ENCODE data around the gene ABCB9. TPM values are rescaled to one million over a fixed set of nuclear protein-coding genes. Genes with fewer than 3 reads are reported as not detected.

The ABCB9 gene
- total RNA-seq, 1 experiment from 2014 or later, result 32.7 TPM

GRCh38 chr12:122977655-122978392 is 11.6 kb upstream of the ABCB9 start:
- intact Hi-C loops (cut with micrococcal nuclease; ENCODE audit: unreplicated experiment), result no loop called here
- Histone ChIP-seq H3K27me3 (ENCODE audit: control insufficient read depth, insufficient read depth, low read length) (no peaks in the 10 kb centered on the region), H3K4me3 (ENCODE audit: low read depth in 2 of 2, low read length in 2 of 2) (no peak overlapping the region), H3K9me3 (ENCODE audit: control insufficient read depth, insufficient read depth, low read depth, low read length) (no peaks in the 10 kb centered on the region), H3K27ac (ENCODE audit: low read length) (peak overlapping the region; percentile 23; the same call in 1 of the 2 replicates), H3K36me3 (ENCODE audit: control insufficient read depth, insufficient read depth, low read length) (peaks cover 7% of the 10 kb centered on the region; the same call in 1 of the 2 replicates), H3K4me1 (ENCODE audit: control insufficient read depth, insufficient read depth, low read length) (peaks cover 32% of the 10 kb centered on the region)
- DNase-seq (ENCODE audit: low read depth, low spot score) (no peak), ATAC-seq (no peak)
- ChIA-PET CTCF (no interaction called here), POLR2A (no interaction called here)
- in situ Hi-C loops (cut with HindIII; ENCODE audit: low pct_unique_long_range_greater_than_20kb, low sequenced_read_pairs), result no loop called here
- BruUV-seq (replicated peaks), result no TSS peak
- no peak for TF ChIP-seq POLR2AphosphoS5 (IDR thresholded peaks at IDR 0.05; ENCODE audit: low read depth, low read length)

- DNase-seq (ENCODE audit: low read depth, low spot score), result no peak
- Histone ChIP-seq H3K9me3 (ENCODE audit: control insufficient read depth, insufficient read depth, low read depth, low read length) (no peaks in the 10 kb centered on the region), H3K36me3 (ENCODE audit: control insufficient read depth, insufficient read depth, low read length) (peaks cover 7% of the 10 kb centered on the region; the same call in 1 of the 2 replicates), H3K27me3 (ENCODE audit: control insufficient read depth, insufficient read depth, low read length) (no peaks in the 10 kb centered on the region), H3K4me1 (ENCODE audit: control insufficient read depth, insufficient read depth, low read length) (peaks cover 26% of the 10 kb centered on the region), H3K27ac (ENCODE audit: low read length) (0 out of 2 replicates have a peak overlapping the region, but pooled peaks have one; percentile 3), H3K4me3 (ENCODE audit: low read depth in 2 of 2, low read length in 2 of 2) (no peak overlapping the region)
- CTCF ChIA-PET, result no interaction called here
- intact Hi-C loops (cut with micrococcal nuclease; ENCODE audit: unreplicated experiment), result no loop called here
- in situ Hi-C loops (cut with HindIII; ENCODE audit: low pct_unique_long_range_greater_than_20kb, low sequenced_read_pairs), result no loop called here
- ATAC-seq, result no peak
- no peak for TF ChIP-seq CTCF (IDR thresholded peaks at IDR 0.05)
- no peak for TF ChIP-seq REST (IDR thresholded peaks at IDR 0.05; ENCODE audit: insufficient read depth in 1 of 2, low read depth in 2 of 2, low read length in 1 of 2)
- no peak for TF ChIP-seq TCF7L2 (IDR thresholded peaks at IDR 0.05; ENCODE audit: low read depth, low read length)
- no peak for TF ChIP-seq SIN3A (IDR thresholded peaks at IDR 0.05; ENCODE audit: borderline replicate concordance, insufficient read depth, low read depth, low read length)
- no peak for TF ChIP-seq POLR2AphosphoS5 (IDR thresholded peaks at IDR 0.05; ENCODE audit: low read depth, low read length)
- BruUV-seq (replicated peaks), result no TSS peak
- POLR2A ChIA-PET, result no interaction called here
Measured at GRCh38 chr12:122977153-122977552, 10.9 kb upstream of the ABCB9 start.

- ATAC-seq (no peak), DNase-seq (ENCODE audit: low read depth, low spot score) (no peak)
- no TSS peak for BruUV-seq (replicated peaks)
- Histone ChIP-seq H3K36me3 (ENCODE audit: control insufficient read depth, insufficient read depth, low read length) (peaks cover 7% of the 10 kb centered on the region; the same call in 1 of the 2 replicates), H3K4me1 (ENCODE audit: control insufficient read depth, insufficient read depth, low read length) (peaks cover 21% of the 10 kb centered on the region), H3K9me3 (ENCODE audit: control insufficient read depth, insufficient read depth, low read depth, low read length) (no peaks in the 10 kb centered on the region), H3K27ac (ENCODE audit: low read length) (peak overlapping the region; percentile 98), H3K27me3 (ENCODE audit: control insufficient read depth, insufficient read depth, low read length) (no peaks in the 10 kb centered on the region), H3K4me3 (ENCODE audit: low read depth in 2 of 2, low read length in 2 of 2) (peak overlapping the region; percentile 95 to 98; a peak in 2 of 4 replicates)
- CTCF ChIA-PET, result no interaction called here
- POLR2A ChIA-PET, result no interaction called here
- intact Hi-C loops (cut with micrococcal nuclease; ENCODE audit: unreplicated experiment), result no loop called here
- in situ Hi-C loops (cut with HindIII; ENCODE audit: low pct_unique_long_range_greater_than_20kb, low sequenced_read_pairs), result no loop called here
- TF ChIP-seq POLR2AphosphoS5 (IDR thresholded peaks at IDR 0.05; ENCODE audit: low read depth, low read length) (no peak), CTCF (IDR thresholded peaks at IDR 0.05) (no peak), SIN3A (IDR thresholded peaks at IDR 0.05; ENCODE audit: borderline replicate concordance, insufficient read depth, low read depth, low read length) (no peak)
Measured at GRCh38 chr12:122976648-122976975, 10.3 kb upstream of the ABCB9 start.
